ENCODE results near the gene SMC3.

Gene SMC3

DNA sequence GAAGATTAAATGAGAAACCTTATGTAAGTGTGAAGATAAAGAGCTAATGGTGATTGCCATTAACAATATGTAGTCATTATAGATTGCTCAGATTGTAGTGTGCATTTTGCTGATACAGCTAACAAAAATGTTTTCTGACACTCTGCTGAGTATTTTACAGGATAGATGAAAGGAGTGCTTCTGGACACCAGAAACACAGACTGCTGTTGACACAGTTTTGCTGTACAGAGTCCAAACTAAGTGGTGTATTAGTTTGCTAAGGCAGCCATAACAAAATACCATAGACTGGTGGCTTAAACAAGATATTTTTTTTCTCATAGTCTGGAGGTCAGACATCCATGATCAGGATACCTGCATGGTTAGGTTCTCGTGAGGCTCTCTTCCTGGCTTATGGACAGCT, 2.2 kb downstream of the SMC3 start:
- peak overlapping the region; percentile 96; the same call in 1 of the 2 replicates for H3K27ac ChIP-seq
- TF ChIP-seq, protein P1, sequence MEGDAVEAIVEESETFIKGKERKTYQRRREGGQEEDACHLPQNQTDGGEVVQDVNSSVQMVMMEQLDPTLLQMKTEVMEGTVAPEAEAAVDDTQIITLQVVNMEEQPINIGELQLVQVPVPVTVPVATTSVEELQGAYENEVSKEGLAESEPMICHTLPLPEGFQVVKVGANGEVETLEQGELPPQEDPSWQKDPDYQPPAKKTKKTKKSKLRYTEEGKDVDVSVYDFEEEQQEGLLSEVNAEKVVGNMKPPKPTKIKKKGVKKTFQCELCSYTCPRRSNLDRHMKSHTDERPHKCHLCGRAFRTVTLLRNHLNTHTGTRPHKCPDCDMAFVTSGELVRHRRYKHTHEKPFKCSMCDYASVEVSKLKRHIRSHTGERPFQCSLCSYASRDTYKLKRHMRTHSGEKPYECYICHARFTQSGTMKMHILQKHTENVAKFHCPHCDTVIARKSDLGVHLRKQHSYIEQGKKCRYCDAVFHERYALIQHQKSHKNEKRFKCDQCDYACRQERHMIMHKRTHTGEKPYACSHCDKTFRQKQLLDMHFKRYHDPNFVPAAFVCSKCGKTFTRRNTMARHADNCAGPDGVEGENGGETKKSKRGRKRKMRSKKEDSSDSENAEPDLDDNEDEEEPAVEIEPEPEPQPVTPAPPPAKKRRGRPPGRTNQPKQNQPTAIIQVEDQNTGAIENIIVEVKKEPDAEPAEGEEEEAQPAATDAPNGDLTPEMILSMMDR (conservative IDR thresholded peaks at IDR 0.05), result no peak

DNA sequence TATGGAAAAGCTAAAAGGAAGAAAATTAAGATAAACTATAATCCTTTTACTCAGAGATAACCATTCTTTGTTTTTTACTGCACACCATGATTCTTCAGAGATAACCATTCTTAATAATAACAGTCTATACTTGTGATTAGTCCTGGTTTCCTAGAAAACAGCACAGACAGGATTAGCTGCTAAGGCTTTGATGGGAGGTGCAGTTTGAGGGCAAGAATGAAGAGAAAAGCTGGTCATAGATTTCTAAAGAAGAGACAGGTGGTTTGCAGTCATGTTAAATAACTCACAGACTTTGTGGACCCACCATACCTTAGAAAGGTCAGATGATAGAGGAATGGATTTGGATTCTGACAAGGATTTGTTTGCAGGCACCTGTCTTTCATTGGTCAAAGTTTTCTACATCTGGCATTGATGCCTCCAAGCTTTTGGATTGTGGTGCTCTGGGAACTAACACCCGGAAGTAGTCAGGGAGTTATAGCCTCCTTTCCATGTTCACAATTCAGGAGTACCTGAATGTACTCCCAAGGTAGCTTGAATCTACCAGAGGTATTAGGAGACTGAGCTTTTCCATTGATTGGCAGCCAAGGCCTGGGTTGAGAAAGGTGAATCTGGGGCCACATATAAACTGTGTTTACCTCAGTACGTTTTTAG, 3.7 kb downstream of the SMC3 start:
- TF ChIP-seq, protein P1 (conservative IDR thresholded peaks at IDR 0.05), result no peak
- H3K27ac ChIP-seq, result no peak overlapping the region

DNA sequence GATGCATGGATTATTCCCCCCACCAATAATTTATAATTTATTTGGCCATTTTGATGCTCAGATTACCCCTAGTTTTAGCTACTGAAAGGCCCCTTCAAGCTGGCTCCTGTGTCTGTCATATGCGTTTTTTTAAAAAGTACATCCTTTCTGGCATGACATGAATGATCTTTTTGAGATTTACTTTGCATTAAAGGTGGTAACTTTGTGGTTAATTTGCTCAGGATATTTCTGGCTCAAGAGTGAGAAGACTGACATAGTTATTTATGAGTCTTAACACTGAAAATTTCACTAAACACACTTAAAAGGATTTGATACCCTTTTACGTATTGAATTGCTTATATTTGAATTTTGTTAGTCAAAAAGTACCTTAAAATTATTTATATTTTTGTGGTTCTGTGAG, 5.4 kb downstream of the SMC3 start:
- H3K27ac ChIP-seq, result no peak overlapping the region
- TF ChIP-seq, protein P1 (conservative IDR thresholded peaks at IDR 0.05), result no peak

DNA sequence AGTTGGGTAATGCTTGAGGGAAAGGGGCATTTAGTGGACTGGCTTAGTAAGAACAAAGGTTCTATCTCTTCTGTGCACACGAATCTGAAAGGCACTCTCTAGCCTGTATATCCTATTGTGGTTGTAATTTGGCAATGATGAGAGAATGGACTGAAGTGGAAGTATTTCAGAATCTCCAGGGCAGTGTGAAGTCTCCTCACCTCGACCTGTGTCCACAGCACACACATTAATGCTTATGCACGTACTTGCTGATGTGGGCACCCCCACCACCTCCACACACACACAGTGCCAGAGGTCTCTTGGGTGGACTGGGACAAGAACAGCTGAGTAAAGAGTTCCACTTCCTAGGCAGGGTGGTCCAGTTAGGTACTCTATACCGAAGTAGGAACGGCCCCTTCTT, 6.9 kb downstream of the SMC3 start:
- TF ChIP-seq, protein P1 (conservative IDR thresholded peaks at IDR 0.05), result no peak
- H3K27ac ChIP-seq, result no peak overlapping the region

DNA sequence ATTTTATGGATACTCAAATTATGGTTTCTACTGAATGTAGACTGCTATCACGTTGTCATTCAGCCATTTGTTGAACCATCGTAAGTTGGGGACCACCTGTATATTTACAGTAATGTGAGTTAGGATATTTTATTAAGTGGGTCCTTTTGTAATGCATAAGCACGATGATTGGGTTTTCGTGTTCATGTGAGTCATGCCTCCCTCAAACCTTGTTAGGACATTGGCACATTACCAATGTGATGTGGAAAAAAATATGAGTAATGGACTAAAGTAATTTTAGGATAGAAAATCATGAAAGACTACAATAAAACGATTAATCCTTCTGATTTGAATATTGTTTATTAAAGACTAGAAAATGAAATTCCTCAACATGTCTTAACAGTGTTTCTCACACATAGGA, 8.7 kb downstream of the SMC3 start:
- no peak overlapping the region for H3K27ac ChIP-seq
- TF ChIP-seq, protein P1 (conservative IDR thresholded peaks at IDR 0.05), result no peak

DNA sequence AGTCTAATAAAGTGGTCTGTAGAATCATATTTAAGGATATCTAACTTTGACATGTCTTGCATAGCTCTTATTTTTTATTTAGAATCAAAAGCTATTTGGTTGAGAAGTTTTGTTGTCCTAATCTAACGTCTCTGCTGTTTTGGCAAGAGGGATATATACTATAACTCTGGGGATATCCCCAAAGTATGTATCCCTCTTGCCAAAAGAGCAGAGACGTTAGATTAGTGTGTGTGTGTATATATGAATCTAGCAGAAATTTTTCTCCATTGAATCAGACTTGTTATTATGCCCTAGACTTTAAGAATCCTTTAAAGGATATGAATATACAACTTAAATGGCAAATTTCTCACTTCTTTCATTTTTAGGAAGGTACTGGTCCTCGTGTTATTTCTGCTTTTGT, 9.6 kb downstream of the SMC3 start:
- TF ChIP-seq, protein P1 (conservative IDR thresholded peaks at IDR 0.05), result no peak

DNA sequence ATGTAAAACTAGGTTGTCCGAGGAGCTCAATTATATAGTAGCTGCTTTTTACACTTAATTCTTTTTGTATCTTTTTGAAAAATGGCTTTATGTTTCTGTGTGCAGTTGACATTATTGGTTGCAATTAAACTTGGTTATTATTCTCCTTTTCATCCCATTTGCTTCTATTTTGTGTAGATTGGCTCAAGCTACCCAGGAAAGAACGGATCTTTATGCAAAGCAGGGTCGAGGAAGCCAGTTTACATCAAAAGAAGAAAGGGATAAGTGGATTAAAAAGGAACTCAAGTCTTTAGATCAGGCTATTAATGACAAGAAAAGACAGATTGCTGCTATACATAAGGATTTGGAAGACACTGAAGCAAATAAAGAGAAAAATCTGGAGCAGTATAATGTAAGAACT, 16.5 kb downstream of the SMC3 start:
- no peak overlapping the region for H3K27ac ChIP-seq
- TF ChIP-seq, protein P1 (conservative IDR thresholded peaks at IDR 0.05), result no peak

More for the DNA sequence above, 9.6 kb downstream of the SMC3 start:
- no peak overlapping the region for H3K27ac ChIP-seq
